Endometrium (tissue), 2 donors: Measurements from ENCODE around the gene OSBPL3.

ENCODE experiments used
- FAIRE-seq: peaks from 2 replicates; lab custom pipeline; 2012; peaks lifted over from hg19 to GRCh38; lab: Jason Lieb, UNC
- donor health status: control.
- donor health status: control.

The OSBPL3 gene

DNA sequence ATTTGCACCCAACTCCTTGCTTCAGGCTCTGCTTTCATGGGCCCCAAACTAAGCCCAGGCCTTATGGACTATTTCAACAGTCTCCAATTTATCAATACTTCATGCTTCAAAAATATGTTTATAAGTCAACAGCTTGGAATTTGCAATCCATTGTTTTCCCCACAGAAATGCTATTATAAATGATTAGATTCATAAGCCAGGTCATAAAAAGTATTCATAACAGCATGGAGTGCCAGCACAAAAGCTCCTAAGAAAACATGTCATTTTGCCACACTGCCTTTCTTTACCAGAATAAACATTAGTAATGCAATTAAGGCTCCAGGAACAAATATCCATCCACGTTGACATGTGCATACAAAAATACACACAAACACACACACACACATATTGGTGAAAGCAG, 30.1 kb downstream of the OSBPL3 start:
- FAIRE-seq, result no peak

- FAIRE-seq, result no peak
Observed at GRCh38 chr7:24948739-24949138, 31.2 kb downstream of the OSBPL3 start.

- FAIRE-seq, result no peak
Observed at GRCh38 chr7:24946467-24946866, 33.5 kb downstream of the OSBPL3 start.

- no peak for FAIRE-seq
Observed at GRCh38 chr7:24945899-24946298, 34.1 kb downstream of the OSBPL3 start.

DNA sequence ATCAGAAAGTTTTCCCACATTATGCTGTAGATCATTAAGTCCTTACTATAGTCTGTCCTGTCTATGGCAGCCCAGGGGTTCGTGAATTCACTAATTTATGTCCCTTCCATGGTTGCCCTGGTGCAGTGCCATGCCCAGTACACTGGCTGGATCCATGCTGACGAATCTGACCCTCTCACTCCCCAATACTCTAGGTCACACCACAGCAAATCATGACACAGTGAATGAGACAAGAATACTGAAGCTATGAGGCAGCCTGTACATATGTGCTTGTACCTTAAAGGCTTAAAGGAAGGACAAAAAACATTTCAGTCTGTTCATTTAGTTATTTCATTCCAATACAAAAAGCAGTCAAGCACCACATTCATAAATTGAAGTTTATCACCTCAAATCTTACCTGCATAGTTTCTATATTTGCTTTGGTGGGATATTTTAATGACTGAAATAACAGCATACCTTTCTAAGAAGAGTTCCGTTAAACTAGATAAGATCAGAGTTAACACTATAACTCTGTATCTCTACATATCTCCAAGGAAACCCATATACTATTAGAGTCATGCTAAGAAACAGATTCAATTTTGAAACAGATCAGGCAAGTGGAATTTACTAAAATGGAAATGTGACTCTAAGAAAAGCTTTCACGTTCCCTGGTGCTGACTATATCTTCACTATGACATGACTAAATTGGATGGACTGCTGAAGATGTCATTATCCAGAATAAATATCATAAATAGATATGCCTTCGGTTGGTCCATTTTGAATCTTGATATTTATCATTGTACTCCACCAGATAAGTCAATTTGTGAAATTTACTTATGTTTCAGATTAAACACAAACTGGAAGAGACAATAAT, 36.7 kb downstream of the OSBPL3 start:
- no peak for FAIRE-seq

DNA sequence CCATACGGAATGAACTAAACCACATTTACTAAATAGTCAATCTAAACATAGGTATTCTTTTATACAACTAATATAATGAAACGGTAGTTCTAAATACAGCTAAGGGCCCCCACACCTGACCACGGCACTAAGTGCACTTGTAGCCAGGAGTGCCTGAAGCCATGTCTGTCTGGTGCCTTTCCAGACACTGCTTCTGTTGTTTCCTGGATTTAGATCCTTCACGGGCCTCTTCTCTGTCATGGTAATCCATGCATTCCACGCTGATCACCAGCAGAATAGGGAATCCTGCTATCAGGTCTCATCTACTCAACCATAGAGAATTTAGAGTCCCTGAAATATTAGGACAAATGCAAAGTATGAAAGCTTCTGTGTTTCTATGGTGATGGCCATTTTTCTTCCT, 37.8 kb downstream of the OSBPL3 start:
- no peak for FAIRE-seq

GRCh38 chr7:24939416-24939815, 40.6 kb downstream of the OSBPL3 start:
- no peak for FAIRE-seq

DNA sequence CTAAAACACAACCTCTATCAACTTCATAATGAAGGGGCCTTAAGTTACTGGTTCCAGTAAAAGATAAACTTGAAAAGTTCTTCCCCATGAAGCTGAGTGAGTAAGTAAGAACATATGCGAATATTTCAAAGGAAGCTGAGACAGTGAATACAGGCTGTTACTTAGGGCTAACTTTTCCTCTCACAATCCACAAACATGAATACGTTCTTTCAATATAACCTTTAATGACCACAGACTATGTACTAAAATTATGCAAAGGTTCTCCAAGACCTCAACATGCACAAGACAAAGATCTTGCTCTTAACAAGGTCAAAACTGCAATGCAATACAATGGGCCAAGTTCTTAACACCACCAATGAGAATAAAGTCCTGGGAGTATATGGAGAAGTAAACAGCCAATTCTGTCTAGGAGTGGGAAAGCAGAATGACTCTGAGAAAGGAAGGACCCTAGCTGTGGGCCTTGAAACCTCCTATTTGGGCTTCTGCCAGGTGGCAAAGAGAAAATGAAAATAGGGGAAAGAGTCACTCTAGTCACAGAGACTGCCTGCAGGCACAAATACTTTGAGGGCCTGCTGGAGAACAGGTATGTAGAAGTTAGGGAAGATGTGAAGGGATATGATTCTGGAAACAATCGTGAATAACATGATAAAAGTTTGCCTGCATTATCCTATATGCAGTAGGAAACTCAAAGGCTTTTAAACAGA, 43.7 kb downstream of the OSBPL3 start:
- no peak for FAIRE-seq

DNA sequence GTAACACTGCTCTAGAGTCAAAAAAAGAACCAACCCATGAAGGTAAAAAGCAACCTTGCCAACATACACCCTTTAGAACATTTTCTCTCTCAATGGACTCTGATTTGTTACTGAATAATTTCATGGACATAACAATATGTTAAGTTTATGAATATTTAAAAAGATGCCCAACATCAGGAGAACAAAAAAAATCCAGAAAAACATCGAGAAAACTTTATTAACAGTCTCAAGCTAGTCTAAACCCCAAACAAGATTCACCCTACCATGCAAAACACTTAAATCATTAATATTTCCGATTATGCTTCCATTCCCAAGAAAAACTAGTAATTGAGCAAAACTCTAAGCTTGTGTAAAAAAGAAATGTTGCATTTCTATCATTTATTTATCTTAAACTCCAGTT, 46.7 kb downstream of the OSBPL3 start:
- no peak for FAIRE-seq

GRCh38 chr7:24932815-24933214, 47.2 kb downstream of the OSBPL3 start:
- FAIRE-seq, result no peak

- no peak for FAIRE-seq
Observed at GRCh38 chr7:24932389-24932788, 47.6 kb downstream of the OSBPL3 start.

GRCh38 chr7:24931844-24932243, 48.1 kb downstream of the OSBPL3 start:
- FAIRE-seq, result no peak

DNA sequence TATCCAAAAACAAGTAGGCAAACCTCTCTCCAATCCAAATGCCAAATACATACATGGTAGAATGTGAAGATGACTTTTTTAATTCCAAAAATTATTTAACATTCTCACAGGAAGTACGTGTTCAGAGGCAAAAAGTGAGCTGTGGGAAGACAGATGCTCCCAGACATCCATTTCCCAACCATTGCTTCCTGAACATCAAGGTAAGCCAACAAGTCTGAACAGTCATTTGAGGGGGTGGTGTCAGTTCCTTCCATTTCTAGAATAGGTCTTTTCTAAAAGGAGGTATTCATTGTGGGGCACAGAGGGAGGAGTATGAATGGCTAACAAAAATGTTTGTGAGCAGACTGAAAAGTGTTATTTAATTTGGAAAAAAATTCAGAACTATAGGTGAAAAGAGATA, 49.1 kb downstream of the OSBPL3 start:
- FAIRE-seq, result no peak

DNA sequence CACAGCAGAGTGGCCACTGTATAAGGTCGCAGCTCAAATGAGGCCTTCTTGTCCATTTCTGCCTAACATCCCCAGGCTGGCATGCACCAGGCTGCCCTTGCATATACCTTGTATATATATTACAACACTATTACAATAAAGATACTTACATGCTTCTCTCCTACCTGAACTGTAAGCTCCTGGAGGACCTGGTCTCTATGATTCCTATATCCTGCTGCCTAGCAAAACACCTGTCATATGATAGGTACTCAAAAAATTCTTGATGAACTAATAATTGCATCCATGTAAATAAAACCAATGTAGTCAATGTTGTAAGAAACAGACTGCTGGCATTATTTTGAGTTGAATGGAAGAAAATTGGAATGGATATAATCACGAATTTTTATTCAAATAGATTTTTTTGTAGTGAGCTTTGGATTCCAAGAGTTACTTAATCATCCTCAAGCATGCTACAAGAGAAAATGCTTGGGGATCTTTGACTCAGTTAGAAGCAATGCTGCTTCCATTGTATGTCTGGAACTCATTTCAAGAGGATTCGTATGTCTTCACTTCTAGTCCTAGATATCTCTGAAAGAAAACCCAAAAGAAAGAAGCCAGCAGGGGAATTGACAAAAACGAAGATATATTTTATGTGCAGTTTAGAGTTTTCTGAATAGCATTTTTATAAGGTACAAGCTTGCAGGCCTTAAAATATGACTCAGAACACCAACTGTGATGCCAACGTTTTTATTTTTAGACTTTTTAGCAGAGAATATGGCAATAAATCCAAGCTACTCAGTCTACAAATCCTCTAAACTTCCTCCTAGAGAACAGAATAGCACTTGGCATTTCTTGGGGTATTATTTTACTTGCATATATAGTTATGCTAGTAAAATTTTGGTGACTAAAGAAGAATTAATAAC, 53.1 kb downstream of the OSBPL3 start:
- no peak for FAIRE-seq

DNA sequence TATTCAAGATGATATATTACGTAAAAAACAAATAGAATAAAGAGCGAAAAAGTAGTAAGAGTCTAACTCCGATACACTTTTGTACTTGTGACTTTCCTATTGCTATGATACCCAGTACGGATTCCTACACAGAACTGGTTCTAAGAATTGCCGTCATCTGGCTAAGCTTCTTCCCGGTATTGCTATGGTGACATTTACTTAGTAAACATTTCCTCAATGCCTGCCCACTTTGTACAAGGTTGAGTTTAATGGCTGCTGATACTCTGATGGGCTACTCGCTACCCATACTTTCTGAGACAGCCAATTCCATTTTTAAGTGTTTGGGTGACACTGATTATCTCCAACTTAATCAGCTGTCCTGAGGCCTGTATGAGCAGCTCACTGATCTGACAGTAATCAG, 55.6 kb downstream of the OSBPL3 start:
- FAIRE-seq, result no peak

DNA sequence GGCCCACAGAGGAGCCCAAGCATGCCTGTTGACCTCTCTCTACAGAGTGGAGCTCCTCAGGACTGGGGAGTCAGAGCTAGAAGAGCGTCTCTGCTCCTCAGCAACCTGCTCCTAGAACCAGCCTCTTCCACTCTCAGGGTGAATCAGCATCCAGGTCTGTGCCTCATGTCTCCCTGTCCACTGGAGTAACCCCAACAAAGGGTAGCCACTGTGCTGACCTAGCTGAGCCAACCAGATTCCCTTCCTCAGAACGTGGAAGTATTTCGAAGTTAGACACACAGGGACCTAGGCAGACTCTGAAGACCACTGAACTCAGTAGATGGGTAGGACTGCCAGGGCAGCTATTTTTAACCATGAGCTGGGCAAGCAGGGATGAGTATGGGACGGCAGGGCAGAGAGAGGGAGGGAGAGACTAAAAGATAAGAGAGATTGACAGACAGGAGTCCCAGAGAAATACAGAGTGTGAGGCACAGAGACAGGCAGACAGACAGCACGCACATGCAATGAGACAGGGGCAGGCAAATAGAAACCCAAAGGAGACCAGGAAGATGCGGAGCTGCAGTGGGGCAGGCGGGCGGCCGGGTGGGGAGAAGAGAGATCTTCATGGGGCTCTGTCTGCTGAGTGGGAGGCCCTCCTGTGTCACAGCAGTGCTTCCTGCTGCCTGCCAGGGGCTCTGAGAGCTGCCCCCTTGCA, 56.7 kb downstream of the OSBPL3 start:
- no peak for FAIRE-seq

DNA sequence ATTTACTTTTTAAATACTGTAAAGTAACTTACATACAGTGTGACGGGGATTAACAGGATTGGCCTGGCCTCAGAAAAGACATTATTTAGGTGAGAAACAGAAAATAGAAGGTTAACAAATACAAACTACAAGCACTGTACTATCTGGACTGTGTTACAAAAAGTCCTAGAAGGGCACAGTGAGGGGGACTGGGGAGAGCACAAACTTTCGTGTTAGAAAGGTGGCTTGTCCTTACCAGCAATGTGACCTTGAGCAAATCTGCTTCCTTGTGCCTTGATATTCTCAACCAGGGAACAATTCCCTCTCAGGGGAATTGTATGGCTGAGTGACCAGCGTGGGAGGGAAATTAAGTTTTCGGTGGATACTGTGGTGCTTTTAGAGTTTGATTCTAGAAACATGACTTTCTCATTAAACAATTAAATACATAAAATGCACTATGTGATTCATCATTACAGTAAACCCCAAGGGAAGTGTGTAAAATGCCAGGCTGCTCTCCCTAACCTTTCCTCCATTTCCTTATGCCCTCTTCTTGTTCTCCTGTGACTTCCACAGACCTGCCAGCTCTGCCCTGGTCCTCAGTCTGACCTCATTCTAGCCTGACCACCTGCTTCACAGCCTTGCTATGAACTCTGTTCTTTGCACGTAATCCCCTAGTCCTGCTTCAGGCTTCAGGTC, 57.7 kb downstream of the OSBPL3 start:
- FAIRE-seq, result no peak

DNA sequence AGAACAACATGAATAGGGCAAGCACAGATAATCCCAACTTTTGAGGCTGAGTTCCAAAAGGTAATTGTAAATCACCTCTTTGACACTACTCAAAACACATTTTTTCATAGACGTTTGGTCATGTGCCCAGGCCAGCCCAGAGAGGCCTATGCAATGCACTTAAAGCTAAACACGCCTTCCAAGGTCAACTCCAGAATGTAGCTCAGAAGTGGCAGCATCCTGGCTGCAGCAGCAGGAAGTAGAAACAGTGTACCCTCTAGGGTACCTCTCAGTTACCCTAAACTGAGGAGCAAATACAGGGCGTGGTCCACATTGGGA, 58.7 kb downstream of the OSBPL3 start:
- no peak for FAIRE-seq

- FAIRE-seq, result no peak
Observed at GRCh38 chr7:24920451-24921361, 59.3 kb downstream of the OSBPL3 start.

GRCh38 chr7:24917510-24918239, 62.3 kb downstream of the OSBPL3 start:
- no peak for FAIRE-seq
